ENCODE data around the gene ACBD6. TPM values are rescaled to one million over a fixed set of nuclear protein-coding genes. Genes with fewer than 3 reads are reported as not detected.

The ACBD6 gene
- total and polyA plus RNA-seq, 2 experiments from 2014 or later, result 27.3 to 44.2 TPM

DNA sequence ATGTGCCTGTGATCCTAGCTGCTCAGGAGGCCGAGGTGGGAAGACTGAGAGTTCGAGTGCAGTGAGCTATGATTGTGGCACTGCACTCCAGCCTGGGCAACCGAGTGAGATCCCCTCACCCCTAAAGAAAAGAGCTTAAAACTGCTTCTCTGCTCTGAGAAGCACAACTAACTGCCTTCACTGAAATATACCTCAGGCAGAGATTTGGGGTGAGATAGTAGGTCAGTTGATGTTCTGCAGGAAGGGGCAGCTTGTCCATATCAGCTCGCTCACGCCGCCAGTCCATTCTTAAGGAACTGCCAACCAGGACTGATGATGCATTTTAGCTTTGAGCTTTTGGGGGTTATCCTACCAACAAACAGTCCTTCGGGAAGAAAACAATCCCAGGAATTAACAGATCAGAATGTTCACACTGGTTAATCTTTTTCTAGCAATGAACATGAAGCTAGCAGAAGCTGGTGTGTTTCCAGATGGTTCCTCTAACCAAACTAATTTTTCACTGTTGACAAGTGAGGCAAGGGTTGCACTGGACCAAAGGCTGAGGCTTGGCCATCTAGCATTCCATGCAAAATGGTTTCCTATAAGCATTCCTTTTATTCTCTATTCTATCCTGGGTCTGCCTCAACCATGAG lies 240.7 kb downstream of the ACBD6 start:
- no peak overlapping the region for H3K4me2 ChIP-seq (ENCODE audit: unreplicated experiment)
- no peak overlapping the region for H3K4me3 ChIP-seq
- no peak overlapping the region for H2AFZ ChIP-seq
- DNase-seq, result no peak
- H3F3A ChIP-seq (ENCODE audit: insufficient read depth), result no peaks in the 10 kb centered on the region
- no peaks in the 10 kb centered on the region for H3K4me1 ChIP-seq (ENCODE audit: insufficient read depth)
- H3K9me2 ChIP-seq (ENCODE audit: insufficient read depth), result no peaks in the 10 kb centered on the region
- in situ Hi-C loops (cut with MboI), result no loop called here
- no peak overlapping the region for H3K27ac ChIP-seq
- H3K79me2 ChIP-seq (ENCODE audit: insufficient read depth), result no peaks in the 10 kb centered on the region
- H4K20me1 ChIP-seq (ENCODE audit: insufficient read depth), result no peaks in the 10 kb centered on the region
- H3K36me3 ChIP-seq (ENCODE audit: low read depth), result no peaks in the 10 kb centered on the region
- H3K9ac ChIP-seq, result no peak overlapping the region
- 75 to 76% methylated on average over 7 of the region's 7 CpGs for WGBS, 2 experiments (ENCODE audit: low coverage in 1 of 2, low lambda C conversion rate in 2 of 2, missing lambda C conversion rate in 2 of 2)
- no peaks in the 10 kb centered on the region for H3K9me3 ChIP-seq (ENCODE audit: low read depth)
- peaks cover 16% of the 10 kb centered on the region for H3K27me3 ChIP-seq (replicated peaks; ENCODE audit: insufficient read depth)
- TF ChIP-seq EZH2phosphoT487 (IDR thresholded peaks at IDR 0.05; ENCODE audit: insufficient read depth, low read depth), result no peak
- no peak for TF ChIP-seq EZH2 (IDR thresholded peaks at IDR 0.05; ENCODE audit: insufficient read depth, poor library complexity, severe bottlenecking)

DNA sequence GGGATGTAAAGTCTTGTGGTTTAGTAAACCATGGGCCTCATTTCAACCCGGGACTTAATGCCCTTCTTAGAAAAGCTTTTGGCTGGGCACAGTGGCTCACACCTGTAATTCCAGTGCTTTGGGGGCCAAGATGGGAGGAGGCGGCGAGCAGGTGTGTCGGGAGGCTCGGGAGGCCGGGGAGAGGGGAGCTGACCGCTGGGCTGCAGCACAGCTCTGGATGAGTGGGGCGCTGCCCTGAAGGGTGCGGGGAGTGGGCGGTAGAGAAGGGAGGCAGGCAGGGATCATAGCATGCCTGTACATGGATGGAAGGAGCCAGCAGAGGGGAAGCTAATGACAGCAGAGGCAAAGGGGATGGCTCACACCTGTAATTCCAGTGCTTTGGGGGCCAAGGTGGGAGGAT lies 241.3 kb downstream of the ACBD6 start:
- H3K27me3 ChIP-seq (replicated peaks; ENCODE audit: insufficient read depth), result peaks cover 16% of the 10 kb centered on the region
- H4K20me1 ChIP-seq (ENCODE audit: insufficient read depth), result no peaks in the 10 kb centered on the region

GRCh38 chr1:180260541-180260940 lies 241.8 kb downstream of the ACBD6 start:
- TF ChIP-seq EZH2 (IDR thresholded peaks at IDR 0.05; ENCODE audit: insufficient read depth, poor library complexity, severe bottlenecking) (no peak), EZH2phosphoT487 (IDR thresholded peaks at IDR 0.05; ENCODE audit: insufficient read depth, low read depth) (no peak)
- H3K36me3 ChIP-seq (ENCODE audit: low read depth), result no peaks in the 10 kb centered on the region

More for the DNA sequence above, 241.3 kb downstream of the ACBD6 start:
- Histone ChIP-seq H3K9me3 (ENCODE audit: low read depth) (no peaks in the 10 kb centered on the region), H3K79me2 (ENCODE audit: insufficient read depth) (no peaks in the 10 kb centered on the region), H3K4me1 (ENCODE audit: insufficient read depth) (no peaks in the 10 kb centered on the region), H3K9ac (no peak overlapping the region), H3K36me3 (ENCODE audit: low read depth) (no peaks in the 10 kb centered on the region), H3F3A (ENCODE audit: insufficient read depth) (no peaks in the 10 kb centered on the region), H2AFZ (no peak overlapping the region), H3K9me2 (ENCODE audit: insufficient read depth) (no peaks in the 10 kb centered on the region), H3K4me2 (ENCODE audit: unreplicated experiment) (no peak overlapping the region), H3K27ac (no peak overlapping the region), H3K4me3 (no peak overlapping the region)
- 62 to 67% methylated on average over 10 of the region's 10 CpGs for WGBS, 2 experiments (ENCODE audit: low coverage in 1 of 2, low lambda C conversion rate in 2 of 2, missing lambda C conversion rate in 2 of 2)
- no peak for DNase-seq
- in situ Hi-C loops (cut with MboI), result no loop called here
- TF ChIP-seq EZH2 (IDR thresholded peaks at IDR 0.05; ENCODE audit: insufficient read depth, poor library complexity, severe bottlenecking) (no peak), EZH2phosphoT487 (IDR thresholded peaks at IDR 0.05; ENCODE audit: insufficient read depth, low read depth) (no peak)

GRCh38 chr1:180259431-180260338 lies 242.7 kb downstream of the ACBD6 start:
- H3K4me1 ChIP-seq (ENCODE audit: insufficient read depth), result no peaks in the 10 kb centered on the region
- peaks cover 16% of the 10 kb centered on the region for H3K27me3 ChIP-seq (replicated peaks; ENCODE audit: insufficient read depth)
- in situ Hi-C loops (cut with MboI), result loop anchor here (10.0 kb wide), 1 partner anchor 215 kb away; no protein-coding TSS in a partner anchor
- no peak for TF ChIP-seq EZH2 (IDR thresholded peaks at IDR 0.05; ENCODE audit: insufficient read depth, poor library complexity, severe bottlenecking)
- TF ChIP-seq EZH2phosphoT487 (IDR thresholded peaks at IDR 0.05; ENCODE audit: insufficient read depth, low read depth), result no peak
- no peaks in the 10 kb centered on the region for H3K79me2 ChIP-seq (ENCODE audit: insufficient read depth)
- no peaks in the 10 kb centered on the region for H3K9me2 ChIP-seq (ENCODE audit: insufficient read depth)
- no peak overlapping the region for H2AFZ ChIP-seq
- WGBS, 2 experiments (ENCODE audit: low coverage in 1 of 2, low lambda C conversion rate in 2 of 2, missing lambda C conversion rate in 2 of 2), result 65% methylated on average over 16 to 22 of the region's 22 CpGs
- DNase-seq, result no peak
- H3K4me2 ChIP-seq (ENCODE audit: unreplicated experiment), result no peak overlapping the region
- no peak overlapping the region for H3K27ac ChIP-seq
- no peak overlapping the region for H3K4me3 ChIP-seq
- H3K36me3 ChIP-seq (ENCODE audit: low read depth), result no peaks in the 10 kb centered on the region
- no peaks in the 10 kb centered on the region for H3K9me3 ChIP-seq (ENCODE audit: low read depth)
- H4K20me1 ChIP-seq (ENCODE audit: insufficient read depth), result no peaks in the 10 kb centered on the region
- H3K9ac ChIP-seq, result no peak overlapping the region
- H3F3A ChIP-seq (ENCODE audit: insufficient read depth), result no peaks in the 10 kb centered on the region

More at GRCh38 chr1:180260541-180260940, 241.8 kb downstream of the ACBD6 start:
- Histone ChIP-seq H3K4me2 (ENCODE audit: unreplicated experiment) (no peak overlapping the region), H3K27ac (no peak overlapping the region), H3F3A (ENCODE audit: insufficient read depth) (no peaks in the 10 kb centered on the region), H4K20me1 (ENCODE audit: insufficient read depth) (no peaks in the 10 kb centered on the region), H3K9ac (no peak overlapping the region), H3K9me2 (ENCODE audit: insufficient read depth) (no peaks in the 10 kb centered on the region), H3K4me1 (ENCODE audit: insufficient read depth) (no peaks in the 10 kb centered on the region), H3K9me3 (ENCODE audit: low read depth) (no peaks in the 10 kb centered on the region), H3K79me2 (ENCODE audit: insufficient read depth) (no peaks in the 10 kb centered on the region), H3K27me3 (replicated peaks; ENCODE audit: insufficient read depth) (peaks cover 16% of the 10 kb centered on the region), H2AFZ (no peak overlapping the region), H3K4me3 (no peak overlapping the region)
- 69 to 71% methylated on average over 10 to 13 of the region's 13 CpGs for WGBS, 2 experiments (ENCODE audit: low coverage in 1 of 2, low lambda C conversion rate in 2 of 2, missing lambda C conversion rate in 2 of 2)
- in situ Hi-C loops (cut with MboI), result no loop called here
- DNase-seq, result no peak

Data from GM23248 (cell line).